ENCODE results near the gene SLC13A2. TPM values are rescaled to one million over a fixed set of nuclear protein-coding genes. Genes with fewer than 3 reads are reported as not detected.

The SLC13A2 gene
- total RNA-seq, 1 experiment from 2014 or later = not detected

DNA sequence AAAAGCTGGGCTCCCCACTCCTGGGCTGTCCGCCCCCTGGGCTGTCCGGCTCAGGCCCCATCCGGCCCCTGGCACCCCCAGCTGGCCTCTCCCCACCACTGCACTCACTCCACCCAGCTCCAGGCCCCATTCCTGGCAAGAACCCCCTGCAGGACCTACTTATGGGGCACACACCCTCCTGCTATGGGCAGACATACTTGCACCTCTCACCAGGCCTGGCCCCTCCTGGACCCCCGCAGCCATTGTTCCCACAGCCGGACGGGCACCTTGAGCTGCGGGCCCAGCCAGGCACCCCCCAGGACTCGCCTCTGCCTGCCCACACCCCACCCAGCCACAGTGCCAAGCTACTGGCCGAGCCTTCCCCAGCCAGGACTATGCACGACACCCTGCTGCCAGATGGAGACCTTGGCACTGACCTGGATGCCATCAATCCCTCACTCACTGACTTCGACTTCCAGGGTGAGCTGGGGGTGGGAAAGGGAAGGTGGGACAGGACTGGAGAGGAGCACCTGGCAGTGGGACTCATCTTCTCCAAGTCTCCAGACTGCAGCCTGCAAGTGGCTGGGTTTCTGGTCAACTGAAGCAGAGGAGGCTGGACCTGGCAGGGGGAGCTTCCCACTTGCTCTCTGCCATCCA is 61.4 kb downstream of the SLC13A2 start (continued):
- TF ChIP-seq, protein P1, sequence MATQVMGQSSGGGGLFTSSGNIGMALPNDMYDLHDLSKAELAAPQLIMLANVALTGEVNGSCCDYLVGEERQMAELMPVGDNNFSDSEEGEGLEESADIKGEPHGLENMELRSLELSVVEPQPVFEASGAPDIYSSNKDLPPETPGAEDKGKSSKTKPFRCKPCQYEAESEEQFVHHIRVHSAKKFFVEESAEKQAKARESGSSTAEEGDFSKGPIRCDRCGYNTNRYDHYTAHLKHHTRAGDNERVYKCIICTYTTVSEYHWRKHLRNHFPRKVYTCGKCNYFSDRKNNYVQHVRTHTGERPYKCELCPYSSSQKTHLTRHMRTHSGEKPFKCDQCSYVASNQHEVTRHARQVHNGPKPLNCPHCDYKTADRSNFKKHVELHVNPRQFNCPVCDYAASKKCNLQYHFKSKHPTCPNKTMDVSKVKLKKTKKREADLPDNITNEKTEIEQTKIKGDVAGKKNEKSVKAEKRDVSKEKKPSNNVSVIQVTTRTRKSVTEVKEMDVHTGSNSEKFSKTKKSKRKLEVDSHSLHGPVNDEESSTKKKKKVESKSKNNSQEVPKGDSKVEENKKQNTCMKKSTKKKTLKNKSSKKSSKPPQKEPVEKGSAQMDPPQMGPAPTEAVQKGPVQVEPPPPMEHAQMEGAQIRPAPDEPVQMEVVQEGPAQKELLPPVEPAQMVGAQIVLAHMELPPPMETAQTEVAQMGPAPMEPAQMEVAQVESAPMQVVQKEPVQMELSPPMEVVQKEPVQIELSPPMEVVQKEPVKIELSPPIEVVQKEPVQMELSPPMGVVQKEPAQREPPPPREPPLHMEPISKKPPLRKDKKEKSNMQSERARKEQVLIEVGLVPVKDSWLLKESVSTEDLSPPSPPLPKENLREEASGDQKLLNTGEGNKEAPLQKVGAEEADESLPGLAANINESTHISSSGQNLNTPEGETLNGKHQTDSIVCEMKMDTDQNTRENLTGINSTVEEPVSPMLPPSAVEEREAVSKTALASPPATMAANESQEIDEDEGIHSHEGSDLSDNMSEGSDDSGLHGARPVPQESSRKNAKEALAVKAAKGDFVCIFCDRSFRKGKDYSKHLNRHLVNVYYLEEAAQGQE (IDR thresholded peaks at IDR 0.05; ENCODE audit: low read depth) = no peak

DNA sequence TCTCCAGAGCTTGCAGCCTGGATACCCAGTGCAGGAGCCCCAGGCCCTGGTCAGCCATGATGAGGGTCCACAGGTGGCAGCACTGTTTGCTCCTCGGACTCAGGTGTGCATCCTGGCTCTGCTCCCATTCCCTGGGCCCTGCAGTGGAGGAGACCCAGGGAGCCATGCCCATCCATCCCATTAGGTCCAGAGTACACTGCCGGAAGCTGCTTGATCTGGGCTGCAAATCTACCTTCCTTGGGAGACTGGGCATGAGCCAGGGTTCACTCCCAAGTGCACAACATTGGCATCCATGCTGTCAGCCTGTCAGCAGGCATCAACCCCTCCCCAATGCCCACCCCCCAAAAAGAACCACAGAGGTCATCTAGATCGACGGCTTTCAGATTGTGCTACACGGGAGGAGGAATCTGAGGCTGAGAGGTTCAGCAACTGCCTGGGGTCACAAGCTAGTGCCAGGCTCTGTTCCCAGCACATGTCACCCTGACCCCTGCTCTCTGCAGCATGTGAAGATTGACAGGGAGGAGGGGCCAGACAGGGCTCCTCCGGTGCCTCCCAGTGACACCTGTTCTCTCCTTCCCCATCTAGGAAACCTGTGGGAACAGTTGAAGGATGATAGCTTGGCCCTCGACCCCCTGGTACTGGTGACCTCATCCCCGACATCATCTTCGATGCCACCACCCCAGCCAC is 63.2 kb downstream of the SLC13A2 start:
- Histone ChIP-seq H3K27ac (ENCODE audit: low read depth, low read length) (no peak overlapping the region), H3K4me1 (ENCODE audit: control insufficient read depth in 1 of 2, insufficient read depth in 2 of 2, low read length in 2 of 2) (no peaks in the 10 kb centered on the region; a peak in 1 of 4 replicates), H2AFZ (ENCODE audit: low read depth, low read length, poor library complexity, severe bottlenecking) (no peak overlapping the region), H3K27me3 (ENCODE audit: insufficient read depth, low read length) (peaks cover 2% of the 10 kb centered on the region; the same call in 1 of the 2 replicates), H3K79me2 (ENCODE audit: insufficient read depth, low read length) (no peaks in the 10 kb centered on the region), H3K4me2 (ENCODE audit: low read length) (no peak overlapping the region), H3K36me3 (ENCODE audit: control insufficient read depth in 1 of 2, insufficient read depth in 2 of 2, low read length in 2 of 2) (no peaks in the 10 kb centered on the region), H3K9me2 (ENCODE audit: insufficient read depth) (no peaks in the 10 kb centered on the region), H3K4me3 (replicated peaks in 1 of 2; ENCODE audit: low read depth in 1 of 2, low read length in 2 of 2) (no peak overlapping the region), H3K9me3 (ENCODE audit: control insufficient read depth in 1 of 2, insufficient read depth in 1 of 2, low read depth in 1 of 2, low read length in 2 of 2) (no peaks in the 10 kb centered on the region), H4K20me1 (ENCODE audit: insufficient read depth) (no peaks in the 10 kb centered on the region), H3K9ac (ENCODE audit: low read length) (no peak overlapping the region)
- POLR2A ChIA-PET = no interaction called here
- RAD21 ChIA-PET (ENCODE audit: low non-redundant PET in 1 of 2, low total read pairs in 2 of 2, uncharacterized antibody in 2 of 2, unreplicated experiment in 2 of 2) = no interaction called here
- TF ChIP-seq, protein P2, sequence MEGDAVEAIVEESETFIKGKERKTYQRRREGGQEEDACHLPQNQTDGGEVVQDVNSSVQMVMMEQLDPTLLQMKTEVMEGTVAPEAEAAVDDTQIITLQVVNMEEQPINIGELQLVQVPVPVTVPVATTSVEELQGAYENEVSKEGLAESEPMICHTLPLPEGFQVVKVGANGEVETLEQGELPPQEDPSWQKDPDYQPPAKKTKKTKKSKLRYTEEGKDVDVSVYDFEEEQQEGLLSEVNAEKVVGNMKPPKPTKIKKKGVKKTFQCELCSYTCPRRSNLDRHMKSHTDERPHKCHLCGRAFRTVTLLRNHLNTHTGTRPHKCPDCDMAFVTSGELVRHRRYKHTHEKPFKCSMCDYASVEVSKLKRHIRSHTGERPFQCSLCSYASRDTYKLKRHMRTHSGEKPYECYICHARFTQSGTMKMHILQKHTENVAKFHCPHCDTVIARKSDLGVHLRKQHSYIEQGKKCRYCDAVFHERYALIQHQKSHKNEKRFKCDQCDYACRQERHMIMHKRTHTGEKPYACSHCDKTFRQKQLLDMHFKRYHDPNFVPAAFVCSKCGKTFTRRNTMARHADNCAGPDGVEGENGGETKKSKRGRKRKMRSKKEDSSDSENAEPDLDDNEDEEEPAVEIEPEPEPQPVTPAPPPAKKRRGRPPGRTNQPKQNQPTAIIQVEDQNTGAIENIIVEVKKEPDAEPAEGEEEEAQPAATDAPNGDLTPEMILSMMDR (IDR thresholded peaks at IDR 0.05 in 2 of 3, conservative IDR thresholded peaks at IDR 0.05 in 1 of 3; ENCODE audit: borderline replicate concordance in 1 of 3, insufficient read depth in 1 of 3, low read depth in 2 of 3, low read length in 2 of 3) = no peak
- TF ChIP-seq CEBPB (IDR thresholded peaks at IDR 0.05; ENCODE audit: low read depth) (no peak), SRF (IDR thresholded peaks at IDR 0.05; ENCODE audit: low read depth) (no peak), EZH2 (IDR thresholded peaks at IDR 0.05) (no peak), POLR2A (IDR thresholded peaks at IDR 0.05; ENCODE audit: borderline replicate concordance, extremely low read depth, insufficient read depth, insufficient read length) (no peak), EZH2phosphoT487 (IDR thresholded peaks at IDR 0.05; ENCODE audit: borderline replicate concordance) (no peak), YY1 (IDR thresholded peaks at IDR 0.05; ENCODE audit: extremely low read depth, insufficient replicate concordance, low read depth, low read length) (no peak)
- intact Hi-C loops (cut with micrococcal nuclease) = no loop called here
- CTCF ChIA-PET = interaction anchor here (1.4 to 1.8 kb wide), 2 partner anchors 11 to 42 kb away, joined by 3 to 4 read pairs; no protein-coding TSS in a partner anchor
- no peak for DNase-seq (ENCODE audit: low read depth, low spot score)
- no peak for ATAC-seq
- no TSS peak for BruUV-seq (replicated peaks)

All from HCT116 (cell line).